GM15510 (cell line): Measurements from ENCODE around the gene CDC20B.

Experiments
- POLR2A ChIP-seq: IDR thresholded peaks from 3 replicates; pipeline ENCODE4 v1.6.1; 2011; ENCODE audit warnings: borderline replicate concordance; ENCODE audit not compliant: insufficient read length; ENCODE audit errors: extremely low read depth

The CDC20B gene

GRCh38 chr5:55096861-55097260 lies 76.1 kb downstream of the CDC20B start:
- TF ChIP-seq POLR2A, result no peak

DNA sequence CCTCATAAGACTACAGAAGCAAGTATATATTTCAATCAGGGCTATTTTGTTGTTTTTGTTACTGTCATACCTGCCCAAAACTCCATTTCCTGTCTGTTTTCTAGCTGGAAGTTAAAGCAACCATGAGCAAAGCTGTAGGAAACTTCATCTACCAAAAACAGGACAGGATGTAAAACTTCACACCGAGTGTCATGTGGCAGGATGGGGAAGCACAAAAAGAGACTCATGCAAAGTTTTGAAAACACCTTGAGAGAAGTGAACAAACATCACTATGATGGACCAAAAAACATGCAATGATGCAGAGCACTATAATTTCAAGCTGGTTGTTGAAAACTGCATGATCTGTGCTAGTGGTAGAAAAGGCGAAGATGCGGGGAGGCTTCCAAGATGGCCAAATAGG lies 76.8 kb downstream of the CDC20B start:
- no peak for TF ChIP-seq POLR2A

- TF ChIP-seq POLR2A, result no peak
Measured at GRCh38 chr5:55081541-55081940, 91.4 kb downstream of the CDC20B start.

DNA sequence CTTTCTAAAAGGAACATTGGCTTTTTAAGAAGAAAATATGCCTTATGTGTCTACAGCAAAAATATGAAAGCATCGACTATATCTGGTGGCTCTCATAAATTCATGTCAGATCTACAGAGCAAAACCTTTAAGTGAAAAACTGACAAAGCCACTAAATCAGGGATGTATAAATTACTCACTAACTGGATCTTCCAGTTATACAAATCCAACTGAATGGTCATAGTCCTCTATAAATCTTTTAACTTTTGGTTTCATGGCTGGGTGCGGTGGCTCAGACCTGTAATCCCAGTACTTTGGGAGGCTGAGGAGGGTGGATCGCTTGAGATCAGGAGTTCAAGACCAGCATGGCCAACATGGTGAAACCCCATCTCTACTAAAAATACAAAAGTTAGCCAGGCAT lies 99.8 kb downstream of the CDC20B start:
- no peak for TF ChIP-seq POLR2A

GRCh38 chr5:55072666-55073065 lies 100.3 kb downstream of the CDC20B start:
- no peak for TF ChIP-seq POLR2A

DNA sequence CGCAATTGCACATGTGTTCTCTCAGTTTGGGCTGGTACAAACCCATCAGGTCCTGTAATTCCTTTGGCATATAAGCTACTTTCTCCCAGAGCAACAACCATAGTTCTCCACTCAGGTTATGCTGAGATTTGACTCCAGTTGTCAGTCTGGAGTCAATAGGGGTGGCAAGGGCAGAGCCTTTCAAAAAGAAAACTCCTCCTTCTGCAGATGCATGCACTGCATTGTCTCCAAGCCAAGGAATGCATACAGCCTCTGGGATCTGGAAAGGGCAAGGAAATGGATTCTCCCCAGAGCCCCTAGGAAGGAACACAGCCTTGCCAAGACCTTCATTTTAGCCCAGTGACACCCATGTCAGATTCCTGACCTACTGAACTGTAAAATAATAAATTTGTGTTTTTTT lies 101.6 kb downstream of the CDC20B start:
- no peak for TF ChIP-seq POLR2A

- no peak for TF ChIP-seq POLR2A
Measured at GRCh38 chr5:55070968-55071367, 102.0 kb downstream of the CDC20B start.

DNA sequence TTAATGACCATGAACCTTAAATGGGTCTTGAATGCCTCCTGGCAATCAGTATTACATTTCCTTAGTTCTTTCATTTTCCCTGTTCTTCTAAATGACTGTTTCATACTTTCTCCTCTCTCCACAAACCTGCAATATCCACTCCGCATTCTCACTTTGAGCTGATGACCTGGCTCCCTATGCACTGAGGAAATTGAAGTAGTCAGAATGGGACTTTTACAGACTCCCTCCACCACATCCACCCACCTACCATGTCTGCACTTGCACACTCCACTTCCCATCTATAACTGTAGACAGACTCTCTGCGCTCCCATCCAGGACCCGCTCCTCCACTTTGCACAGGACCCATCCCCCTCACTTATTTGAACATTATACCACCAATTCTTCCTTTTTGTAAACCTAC lies 106.7 kb downstream of the CDC20B start:
- TF ChIP-seq POLR2A, result no peak

GRCh38 chr5:55064523-55064922 lies 108.5 kb downstream of the CDC20B start:
- TF ChIP-seq POLR2A, result no peak

DNA sequence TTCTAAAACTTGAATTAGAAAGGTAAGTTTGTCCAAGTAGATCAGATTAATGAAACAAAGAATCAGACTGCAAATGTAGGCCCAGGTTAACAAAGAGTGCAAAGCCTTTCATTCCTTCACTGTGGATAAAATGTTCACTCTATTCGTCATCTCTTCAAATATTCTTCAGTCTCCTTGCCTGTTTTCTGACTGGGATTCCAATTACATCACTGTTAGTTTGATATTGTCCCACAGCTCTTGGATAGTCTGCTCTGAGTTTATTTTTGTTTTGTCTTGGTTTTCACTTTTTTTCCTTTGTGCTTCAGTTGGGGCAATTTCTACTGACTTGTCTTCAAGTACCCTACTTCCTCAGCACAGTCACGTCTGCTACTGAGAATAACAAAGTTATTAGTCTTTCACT lies 109.1 kb downstream of the CDC20B start:
- TF ChIP-seq POLR2A, result no peak

GRCh38 chr5:55063220-55063863 lies 109.6 kb downstream of the CDC20B start:
- TF ChIP-seq POLR2A, result no peak
